Osteocyte (in vitro differentiated cells): Measurements from ENCODE around the gene PBX2. TPM values are rescaled to one million over a fixed set of nuclear protein-coding genes. Genes with fewer than 3 reads are reported as not detected.

Experiments
- DNase-seq: peaks from one replicate; pipeline ENCODE4 v3.0.0; 2021; ENCODE audit warnings: mixed read lengths; ENCODE audit not compliant: unreplicated experiment; ENCODE audit errors: extremely low spot score
- H3K27ac Mint-ChIP-seq: one replicate; pipeline ENCODE4 v1.8.0; 2021; ENCODE audit warnings: mild to moderate bottlenecking, mixed read lengths; ENCODE audit not compliant: unreplicated experiment
- H3K27me3 Mint-ChIP-seq: one replicate; pipeline ENCODE4 v1.8.0; 2021; ENCODE audit warnings: mixed read lengths; ENCODE audit not compliant: unreplicated experiment
- H3K36me3 Mint-ChIP-seq: one replicate; pipeline ENCODE4 v1.8.0; 2021; ENCODE audit warnings: mixed read lengths; ENCODE audit not compliant: unreplicated experiment
- H3K4me1 Mint-ChIP-seq: one replicate; pipeline ENCODE4 v1.8.0; 2021; ENCODE audit warnings: mixed read lengths; ENCODE audit not compliant: unreplicated experiment
- H3K4me3 Mint-ChIP-seq: one replicate; pipeline ENCODE4 v1.8.0; 2021; ENCODE audit warnings: mild to moderate bottlenecking, moderate library complexity, mixed read lengths; ENCODE audit not compliant: unreplicated experiment
- H3K9me3 Mint-ChIP-seq: one replicate; pipeline ENCODE4 v1.8.0; 2021; ENCODE audit warnings: mixed read lengths; ENCODE audit not compliant: unreplicated experiment
- microRNA-seq: library from miRNA; unstranded; fragments of <30 nt; microRNA quantifications from one replicate; pipeline ENCODE4 v1.1.0, GENCODE V29; 2020; ENCODE audit not compliant: unreplicated experiment
- total RNA-seq: library from RNA; stranded (reverse); gene quantifications from 2 replicates; pipeline ENCODE4 v1.2.1, GENCODE V29; 2021
- TF ChIP-seq, protein P1 (sequence below): fragments of 200-600 bp; sonication (generic); IDR thresholded peaks from 2 replicates; pipeline ENCODE4 v1.5.0; 2021; ENCODE audit warnings: antibody characterized with exemption, mild to moderate bottlenecking, moderate library complexity

PBX2 gene
- total RNA-seq, 1 donor from 2014 or later: 77.1 TPM

- no peaks in the 10 kb centered on the region for H3K36me3 Mint-ChIP-seq
- TF ChIP-seq, protein P1, sequence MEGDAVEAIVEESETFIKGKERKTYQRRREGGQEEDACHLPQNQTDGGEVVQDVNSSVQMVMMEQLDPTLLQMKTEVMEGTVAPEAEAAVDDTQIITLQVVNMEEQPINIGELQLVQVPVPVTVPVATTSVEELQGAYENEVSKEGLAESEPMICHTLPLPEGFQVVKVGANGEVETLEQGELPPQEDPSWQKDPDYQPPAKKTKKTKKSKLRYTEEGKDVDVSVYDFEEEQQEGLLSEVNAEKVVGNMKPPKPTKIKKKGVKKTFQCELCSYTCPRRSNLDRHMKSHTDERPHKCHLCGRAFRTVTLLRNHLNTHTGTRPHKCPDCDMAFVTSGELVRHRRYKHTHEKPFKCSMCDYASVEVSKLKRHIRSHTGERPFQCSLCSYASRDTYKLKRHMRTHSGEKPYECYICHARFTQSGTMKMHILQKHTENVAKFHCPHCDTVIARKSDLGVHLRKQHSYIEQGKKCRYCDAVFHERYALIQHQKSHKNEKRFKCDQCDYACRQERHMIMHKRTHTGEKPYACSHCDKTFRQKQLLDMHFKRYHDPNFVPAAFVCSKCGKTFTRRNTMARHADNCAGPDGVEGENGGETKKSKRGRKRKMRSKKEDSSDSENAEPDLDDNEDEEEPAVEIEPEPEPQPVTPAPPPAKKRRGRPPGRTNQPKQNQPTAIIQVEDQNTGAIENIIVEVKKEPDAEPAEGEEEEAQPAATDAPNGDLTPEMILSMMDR: no peak
- H3K9me3 Mint-ChIP-seq: no peaks in the 10 kb centered on the region
- no peaks in the 10 kb centered on the region for H3K4me1 Mint-ChIP-seq
- H3K4me3 Mint-ChIP-seq: no peak overlapping the region
- H3K27me3 Mint-ChIP-seq: no peaks in the 10 kb centered on the region
- no peak overlapping the region for H3K27ac Mint-ChIP-seq
- DNase-seq: no peak
These were observed 49.5 kb downstream of the PBX2 start for GRCh38 chr6:32140420-32141046.

- no peak for DNase-seq
- Mint-ChIP-seq H3K27ac (no peak overlapping the region), H3K4me3 (no peak overlapping the region), H3K9me3 (no peaks in the 10 kb centered on the region), H3K27me3 (no peaks in the 10 kb centered on the region), H3K4me1 (no peaks in the 10 kb centered on the region), H3K36me3 (no peaks in the 10 kb centered on the region)
- TF ChIP-seq, protein P1: no peak
These were observed 50.4 kb downstream of the PBX2 start for GRCh38 chr6:32139590-32139989.

DNA sequence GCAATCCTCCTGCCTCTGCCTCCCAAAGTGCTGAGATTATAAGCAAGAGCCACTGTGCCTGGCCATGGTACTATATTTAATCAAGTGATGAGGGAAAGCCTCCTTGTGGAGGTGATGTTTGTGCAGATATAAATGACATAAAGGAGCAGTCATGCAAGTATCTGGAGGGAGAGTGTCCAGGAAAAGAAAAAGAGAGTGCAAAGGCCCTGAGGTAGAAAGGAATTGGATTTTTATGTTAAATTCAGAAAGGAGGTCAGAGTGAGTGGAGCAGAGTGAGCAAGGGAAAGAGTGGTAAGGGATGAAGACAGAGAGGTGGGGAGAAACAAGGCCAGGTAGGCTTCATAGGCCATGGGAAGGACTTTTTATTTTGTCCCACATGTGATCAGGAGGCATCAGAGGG, 52.5 kb downstream of the PBX2 start:
- no peak overlapping the region for H3K27ac Mint-ChIP-seq
- no peaks in the 10 kb centered on the region for H3K36me3 Mint-ChIP-seq
- no peaks in the 10 kb centered on the region for H3K27me3 Mint-ChIP-seq
- TF ChIP-seq, protein P1: no peak
- no peak overlapping the region for H3K4me3 Mint-ChIP-seq
- H3K9me3 Mint-ChIP-seq: no peaks in the 10 kb centered on the region
- DNase-seq: no peak
- H3K4me1 Mint-ChIP-seq: peaks cover 6% of the 10 kb centered on the region

Small RNA genes within 50 kb of the gene (microRNA-seq; reads per million reads assigned to microRNA genes)
- gene MIR6721 (2.2 reads per million), gene MIR6833 (not detected)

Other genes with a start within 250 kb of the PBX2 start
- 4.2 and 6.9 TPM in 2 replicates for gene CFB, start 244.1 kb downstream of the PBX2 start, total RNA-seq
- 59.3 and 66.8 TPM in 2 replicates for gene NELFE, start 231.2 kb downstream of the PBX2 start, total RNA-seq
- gene SKIC2, start 231.0 kb downstream of the PBX2 start, total RNA-seq: 69.3 and 84.3 TPM in 2 replicates
- gene DXO, start 218.1 kb downstream of the PBX2 start, total RNA-seq: 28.6 and 30.8 TPM in 2 replicates
- gene C4A, start 208.1 kb downstream of the PBX2 start, total RNA-seq: 13.5 and 15.2 TPM in 2 replicates
- 10.5 and 11.8 TPM in 2 replicates for gene C4B, start 175.4 kb downstream of the PBX2 start, total RNA-seq
- gene CYP21A2, start 151.8 kb downstream of the PBX2 start, total RNA-seq: 0.30 and 0.44 TPM in 2 replicates
- gene TNXB, start 80.9 kb downstream of the PBX2 start, total RNA-seq: 13.1 and 13.9 TPM in 2 replicates
- 109 and 116 TPM in 2 replicates for gene ATF6B, start 62.0 kb downstream of the PBX2 start, total RNA-seq
- 5.3 and 7.5 TPM in 2 replicates for gene FKBPL, start 59.9 kb downstream of the PBX2 start, total RNA-seq
- 1.2 and 2.1 TPM in 2 replicates for gene PRRT1, start 38.3 kb downstream of the PBX2 start, total RNA-seq
- 40.8 and 45.5 TPM in 2 replicates for gene PPT2, start 36.1 kb downstream of the PBX2 start, total RNA-seq
- 21.4 and 22.8 TPM in 2 replicates for gene EGFL8, start 25.6 kb downstream of the PBX2 start, total RNA-seq
- 81.1 and 82.6 TPM in 2 replicates for gene AGPAT1, start 14.1 kb downstream of the PBX2 start, total RNA-seq
- gene RNF5, start 11.8 kb downstream of the PBX2 start, total RNA-seq: 47.1 and 51.6 TPM in 2 replicates
- 3.8 and 4.1 TPM in 2 replicates for gene AGER, start 5.9 kb downstream of the PBX2 start, total RNA-seq
- gene GPSM3, start 2.4 kb upstream of the PBX2 start, total RNA-seq: 7.5 TPM in 2 replicates
- 0.83 and 1.5 TPM in 2 replicates for gene NOTCH4, start 33.9 kb upstream of the PBX2 start, total RNA-seq
- gene TSBP1, start 181.7 kb upstream of the PBX2 start, total RNA-seq: not detected in 2 replicates
- gene BTNL2, start 217.0 kb upstream of the PBX2 start, total RNA-seq: not detected in 2 replicates
- gene HLA-DRA, start 249.7 kb upstream of the PBX2 start, total RNA-seq: not detected in 2 replicates